CD14-positive monocyte (primary cell): Measurements from ENCODE around the gene VPS16. TPM values are rescaled to one million over a fixed set of nuclear protein-coding genes. Genes with fewer than 3 reads are reported as not detected.

Experiments used
- DNase-seq, 3 donors: peaks; one replicate each; pipeline ENCODE4 v3.0.0-alpha.2; 2011 to 2022
- H2AFZ ChIP-seq: 2 replicates; pipeline ENCODE4 v1.6.0; 2012; ENCODE audit warnings: mild to moderate bottlenecking, low read depth, low read length, inconsistent platforms; ENCODE audit not compliant: insufficient read depth, poor library complexity, severe bottlenecking
- H3K27ac ChIP-seq, 2 donors: 1 replicate in 1 of 2; 2 replicates in 1 of 2; pipeline ENCODE4 v1.5.1; 2012 to 2013; ENCODE audit warnings: low read length in 2 of 2, control low read depth in 1 of 2, inconsistent platforms in 1 of 2, low read depth in 1 of 2, mild to moderate bottlenecking in 1 of 2
- H3K27me3 ChIP-seq, 2 donors: one replicate each; pipeline versions ENCODE4 v1.6.0 to v1.6.1; 2011 to 2013; ENCODE audit warnings: low read length in 2 of 2; ENCODE audit not compliant: control insufficient read depth in 2 of 2, insufficient read depth in 2 of 2
- H3K36me3 ChIP-seq, 2 donors: replicated peaks in 1 of 2; 1 replicate in 1 of 2; 2 replicates in 1 of 2; pipeline versions ENCODE4 v1.5.1 to v1.6.1; 2012 to 2013; ENCODE audit warnings: low read length in 2 of 2, control low read depth in 1 of 2, inconsistent platforms in 1 of 2, mild to moderate bottlenecking in 1 of 2; ENCODE audit not compliant: insufficient read depth in 2 of 2, control insufficient read depth in 1 of 2
- H3K4me1 ChIP-seq, 2 donors: 1 replicate in 1 of 2; 2 replicates in 1 of 2; pipeline versions ENCODE4 v1.5.1 to v1.6.1; 2012 to 2013; ENCODE audit warnings: low read length in 2 of 2, control low read depth in 1 of 2, inconsistent platforms in 1 of 2, mild to moderate bottlenecking in 1 of 2, moderate library complexity in 1 of 2; ENCODE audit not compliant: insufficient read depth in 2 of 2, control insufficient read depth in 1 of 2
- H3K4me2 ChIP-seq: replicated peaks from 2 replicates; pipeline ENCODE3; 2012; ENCODE audit warnings: low read length, moderate library complexity, mild to moderate bottlenecking; ENCODE audit not compliant: poor library complexity, severe bottlenecking; ENCODE audit errors: extremely low read depth
- H3K4me3 ChIP-seq, 3 experiments: fragments of 200-600 bp in 1 of 3; sonication (generic) in 1 of 3; replicated peaks in 1 of 3; 1 replicate in 2 of 3; 2 replicates in 1 of 3; pipeline ENCODE4 v1.5.1; 2011 to 2013; ENCODE audit warnings: low read length in 3 of 3, mild to moderate bottlenecking in 3 of 3, control low read depth in 2 of 3, low read depth in 2 of 3, inconsistent platforms in 1 of 3, moderate library complexity in 1 of 3
- H3K79me2 ChIP-seq: 2 replicates; pipeline ENCODE4 v1.6.0; 2012; ENCODE audit warnings: mild to moderate bottlenecking, control low read depth, inconsistent platforms, low read length, moderate library complexity; ENCODE audit not compliant: insufficient read depth
- H3K9ac ChIP-seq: 2 replicates; pipeline ENCODE4 v1.6.0; 2017; ENCODE audit warnings: low read length, mild to moderate bottlenecking; ENCODE audit not compliant: insufficient read depth, poor library complexity, severe bottlenecking
- H3K9me3 ChIP-seq, 2 donors: replicated peaks in 1 of 2; 1 replicate in 1 of 2; 2 replicates in 1 of 2; pipeline versions ENCODE4 v1.5.1 to v1.6.1; 2012 to 2013; ENCODE audit warnings: low read length in 2 of 2, control low read depth in 1 of 2; ENCODE audit not compliant: control insufficient read depth in 1 of 2, insufficient read depth in 1 of 2
- H4K20me1 ChIP-seq: 2 replicates; pipeline ENCODE4 v1.6.0; 2012; ENCODE audit warnings: mild to moderate bottlenecking, low read length, control low read depth, moderate library complexity; ENCODE audit not compliant: insufficient read depth
- H3K27ac Mint-ChIP-seq, 7 donors: one replicate each; pipeline ENCODE4 v1.8.0; 2020; ENCODE audit warnings: mild to moderate bottlenecking in 7 of 7, mixed read lengths in 7 of 7, moderate library complexity in 6 of 7, inconsistent platforms in 2 of 7
- H3K27me3 Mint-ChIP-seq, 3 donors: one replicate each; pipeline ENCODE4 v1.8.0; 2021 to 2022; ENCODE audit warnings: low read depth in 3 of 3, mild to moderate bottlenecking in 3 of 3, mixed read lengths in 3 of 3, moderate library complexity in 3 of 3, inconsistent platforms in 1 of 3
- H3K36me3 Mint-ChIP-seq, 2 donors: one replicate each; pipeline ENCODE4 v1.8.0; 2020; ENCODE audit warnings: mixed read lengths in 2 of 2, inconsistent platforms in 1 of 2, mild to moderate bottlenecking in 1 of 2
- H3K4me1 Mint-ChIP-seq: one replicate; pipeline ENCODE4 v1.8.0; 2020; ENCODE audit warnings: mild to moderate bottlenecking, mixed read lengths
- H3K4me3 Mint-ChIP-seq, 2 donors: one replicate each; pipeline ENCODE4 v1.8.0; 2020; ENCODE audit warnings: mild to moderate bottlenecking in 2 of 2, mixed read lengths in 2 of 2, moderate library complexity in 1 of 2
- H3K9me3 Mint-ChIP-seq, 7 donors: one replicate each; pipeline ENCODE4 v1.8.0; 2020 to 2022; ENCODE audit warnings: mixed read lengths in 7 of 7, mild to moderate bottlenecking in 6 of 7, moderate library complexity in 6 of 7, inconsistent platforms in 2 of 7
- WGBS: methylation state at CpG from one replicate; pipeline ENCODE4 v1.1.5; 2013; ENCODE audit warnings: missing lambda C conversion rate; ENCODE audit not compliant: insufficient coverage; 5-methylcytosine and 5-hydroxymethylcytosine counted together
- intact Hi-C, 2 donors: fragments of 100-400 bp; cut with micrococcal nuclease; formaldehyde crosslinking; loops; one replicate each; pipeline versions ENCODE4 v1.15.0 to v1.15.1; 2023
- polyA plus RNA-seq, 3 donors: library from polyadenylated mRNA; depleted of rRNA in 1 of 3; unstranded in 2 of 3; stranded (reverse) in 1 of 3; fragments of 300-500 nt in 2 of 3; fragments of >200 nt in 1 of 3; fragmentation: Illumina TruSeq in 2 of 3; gene quantifications; 1 replicate in 2 of 3; 2 replicates in 1 of 3; pipeline ENCODE4 v1.2.3, GENCODE V29; 2012 to 2021
- TF ChIP-seq, protein P1 (sequence below): fragments of 200-600 bp; IDR thresholded peaks from one replicate; pipeline ENCODE4 v1.8.0; 2022; ENCODE audit warnings: antibody characterized with exemption, mild to moderate bottlenecking

Gene VPS16
- polyA plus RNA-seq, 3 donors = 33.3 to 87.0 (median 34.5) TPM

DNA sequence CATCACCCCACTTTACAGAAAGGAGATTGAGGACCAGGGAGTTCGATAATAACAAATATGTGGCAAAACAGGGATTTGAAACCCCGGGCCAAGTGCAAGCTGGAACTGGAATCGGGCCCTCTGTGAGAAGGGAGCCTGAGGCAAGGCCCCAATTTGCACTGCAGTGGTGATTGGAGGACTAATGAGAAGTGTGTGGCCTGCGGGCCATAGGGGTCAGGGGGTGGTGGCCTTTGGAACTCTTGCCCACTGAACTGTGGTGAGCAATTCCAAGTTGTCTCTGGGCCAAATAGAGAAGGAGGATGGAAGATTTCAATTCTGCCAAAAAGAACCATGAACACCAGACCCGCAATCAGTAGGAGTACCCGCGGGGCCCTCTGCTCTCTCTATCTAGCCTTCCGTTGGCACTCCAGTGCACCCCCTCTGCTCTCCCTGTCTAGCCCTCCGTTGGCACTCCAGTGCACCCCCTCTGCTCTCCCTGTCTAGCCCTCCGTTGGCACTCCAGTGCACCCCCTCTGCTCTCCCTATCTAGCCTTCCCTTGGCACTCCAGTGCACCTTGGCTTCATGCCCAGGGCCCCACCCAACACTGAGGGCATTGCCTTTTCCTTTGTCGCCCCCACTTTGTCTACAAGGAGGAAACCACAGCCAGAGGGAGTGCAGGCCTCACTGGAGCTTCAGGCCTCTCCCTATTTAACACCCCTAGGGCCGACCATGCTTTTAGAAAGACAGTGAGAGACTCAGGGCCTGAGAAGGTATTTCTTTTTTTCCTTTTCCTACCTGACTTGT lies 26.7 kb downstream of the VPS16 start:
- H3K27ac Mint-ChIP-seq = peak overlapping the region in 2 of 7 donors; percentile 38 to 46
- H3K27ac ChIP-seq = no peak overlapping the region
- H3K36me3 ChIP-seq = peaks cover 39 to 49% of the 10 kb centered on the region in 2 donors
- peaks cover 43 to 53% of the 10 kb centered on the region in 2 donors for H3K36me3 Mint-ChIP-seq
- TF ChIP-seq, protein P1, sequence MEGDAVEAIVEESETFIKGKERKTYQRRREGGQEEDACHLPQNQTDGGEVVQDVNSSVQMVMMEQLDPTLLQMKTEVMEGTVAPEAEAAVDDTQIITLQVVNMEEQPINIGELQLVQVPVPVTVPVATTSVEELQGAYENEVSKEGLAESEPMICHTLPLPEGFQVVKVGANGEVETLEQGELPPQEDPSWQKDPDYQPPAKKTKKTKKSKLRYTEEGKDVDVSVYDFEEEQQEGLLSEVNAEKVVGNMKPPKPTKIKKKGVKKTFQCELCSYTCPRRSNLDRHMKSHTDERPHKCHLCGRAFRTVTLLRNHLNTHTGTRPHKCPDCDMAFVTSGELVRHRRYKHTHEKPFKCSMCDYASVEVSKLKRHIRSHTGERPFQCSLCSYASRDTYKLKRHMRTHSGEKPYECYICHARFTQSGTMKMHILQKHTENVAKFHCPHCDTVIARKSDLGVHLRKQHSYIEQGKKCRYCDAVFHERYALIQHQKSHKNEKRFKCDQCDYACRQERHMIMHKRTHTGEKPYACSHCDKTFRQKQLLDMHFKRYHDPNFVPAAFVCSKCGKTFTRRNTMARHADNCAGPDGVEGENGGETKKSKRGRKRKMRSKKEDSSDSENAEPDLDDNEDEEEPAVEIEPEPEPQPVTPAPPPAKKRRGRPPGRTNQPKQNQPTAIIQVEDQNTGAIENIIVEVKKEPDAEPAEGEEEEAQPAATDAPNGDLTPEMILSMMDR = no peak
- peaks cover 37% of the 10 kb centered on the region for H3K4me1 Mint-ChIP-seq
- DNase-seq = no peak
- peak overlapping the region in 1 of 2 donors; percentile 59 for H3K4me3 Mint-ChIP-seq
- H3K9me3 Mint-ChIP-seq = peaks cover 0 to 3% (median 0%) of the 10 kb centered on the region in 7 donors
- H3K9ac ChIP-seq = peak overlapping the region; percentile 25
- 28% methylated on average over 10 of the region's 12 CpGs for WGBS
- peaks cover 0 to 8% of the 10 kb centered on the region in 2 donors for H3K27me3 ChIP-seq
- intact Hi-C loops = no loop called here
- H3K27me3 Mint-ChIP-seq = peaks cover 8 to 9% (median 9%) of the 10 kb centered on the region in 3 donors
- peaks cover 31 to 34% of the 10 kb centered on the region in 2 donors for H3K4me1 ChIP-seq
- H3K4me2 ChIP-seq = no peak overlapping the region
- no peaks in the 10 kb centered on the region for H3K79me2 ChIP-seq
- H4K20me1 ChIP-seq = no peaks in the 10 kb centered on the region
- H3K4me3 ChIP-seq = no peak overlapping the region
- H3K9me3 ChIP-seq = no peaks in the 10 kb centered on the region
- no peak overlapping the region for H2AFZ ChIP-seq

DNA sequence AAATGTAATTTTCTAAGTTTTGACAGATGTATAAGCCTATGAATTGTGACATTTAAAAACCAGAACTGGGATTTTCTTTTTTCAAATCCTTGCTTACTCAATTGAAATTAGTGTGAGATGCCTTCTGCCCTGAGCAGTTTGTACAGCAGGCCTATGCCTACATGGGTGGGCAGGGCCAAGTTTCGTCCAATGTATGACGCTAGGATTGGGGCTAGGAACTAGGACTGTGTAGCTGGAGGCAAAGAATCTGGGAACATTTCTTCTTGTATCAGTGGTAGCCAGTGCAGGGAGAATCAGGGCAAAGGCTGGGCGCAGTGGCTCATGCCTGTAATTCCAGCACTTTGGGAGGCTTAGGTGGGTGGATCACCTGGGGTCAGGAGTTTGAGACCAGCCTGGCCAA lies 28.8 kb downstream of the VPS16 start:
- peaks cover 23 to 28% of the 10 kb centered on the region in 2 donors for H3K36me3 ChIP-seq
- H3K27ac ChIP-seq = no peak overlapping the region
- peaks cover 9% of the 10 kb centered on the region for H3K79me2 ChIP-seq
- intact Hi-C loops = no loop called here
- H2AFZ ChIP-seq = no peak overlapping the region
- peaks cover 8 to 15% (median 8%) of the 10 kb centered on the region in 3 donors for H3K27me3 Mint-ChIP-seq
- no peaks in the 10 kb centered on the region for H3K9me3 ChIP-seq
- no peak overlapping the region for H3K4me3 Mint-ChIP-seq
- DNase-seq = no peak
- peaks cover 43 to 51% of the 10 kb centered on the region in 2 donors for H3K4me1 ChIP-seq
- no peak overlapping the region for H3K9ac ChIP-seq
- TF ChIP-seq, protein P1 = no peak
- H3K27ac Mint-ChIP-seq = no peak overlapping the region
- H3K4me2 ChIP-seq = no peak overlapping the region
- H4K20me1 ChIP-seq = peaks cover under 1% of the 10 kb centered on the region
- peaks cover 32 to 33% of the 10 kb centered on the region in 2 donors for H3K36me3 Mint-ChIP-seq
- H3K4me1 Mint-ChIP-seq = peaks cover 49% of the 10 kb centered on the region
- WGBS = 97% methylated on average over 3 of the region's 3 CpGs
- peaks cover 0 to 10% of the 10 kb centered on the region in 2 donors for H3K27me3 ChIP-seq
- H3K4me3 ChIP-seq = no peak overlapping the region
- H3K9me3 Mint-ChIP-seq = peaks cover 0 to 3% (median 0%) of the 10 kb centered on the region in 7 donors
